Measurements from ENCODE around the gene TRAPPC11. TPM values are rescaled to one million over a fixed set of nuclear protein-coding genes. Genes with fewer than 3 reads are reported as not detected.

TRAPPC11 gene
- total and polyA plus RNA-seq, 2 donors (not counting 1 experiment from before 2014, with no cell fraction given), result 36.4 to 46.6 TPM

DNA sequence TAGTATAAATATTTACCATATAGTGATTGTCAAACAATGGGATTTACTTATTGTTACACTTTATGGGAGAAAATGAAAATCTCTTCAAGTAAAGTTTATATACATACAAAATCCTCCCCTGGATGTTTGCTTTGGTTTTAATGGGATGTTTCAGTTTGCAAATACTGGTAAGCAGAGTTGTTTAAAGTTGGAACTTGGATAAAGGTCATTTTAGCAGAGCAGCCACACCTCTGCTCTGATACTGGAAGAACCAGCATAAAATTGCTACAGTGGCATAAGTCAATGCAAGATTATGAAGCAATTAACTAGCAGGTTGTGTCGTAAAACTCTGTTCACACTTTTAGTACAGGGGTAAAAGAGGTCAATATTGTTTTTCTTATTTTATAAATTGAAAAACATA is 101.2 kb downstream of the TRAPPC11 start:
- no peak overlapping the region for H3K4me3 ChIP-seq (replicated peaks in 1 of 4; ENCODE audit: control extremely low read depth in 1 of 4, insufficient read depth in 1 of 4, low read depth in 3 of 4, low read length in 4 of 4)
- no peak overlapping the region for H3K4me2 ChIP-seq (ENCODE audit: extremely low read depth, insufficient read depth, low read length)
- no peaks in the 10 kb centered on the region for H4K20me1 ChIP-seq (ENCODE audit: control insufficient read depth, extremely low read depth, insufficient read depth, low read length)
- H3K36me3 ChIP-seq (ENCODE audit: control insufficient read depth, insufficient read depth, low read length), result no peaks in the 10 kb centered on the region
- H3K9me3 ChIP-seq (ENCODE audit: control insufficient read depth, insufficient read depth, low read depth, low read length), result no peaks in the 10 kb centered on the region
- no peak for TF ChIP-seq CTCF (conservative IDR thresholded peaks at IDR 0.05 in 1 of 2, IDR thresholded peaks at IDR 0.05 in 1 of 2; ENCODE audit: low read depth in 1 of 2, low read length in 2 of 2)
- no peak for TF ChIP-seq EZH2 (IDR thresholded peaks at IDR 0.05; ENCODE audit: low read length, missing control alignments)
- H3K79me2 ChIP-seq (ENCODE audit: control insufficient read depth, insufficient read depth, low read length), result no peaks in the 10 kb centered on the region
- H2AFZ ChIP-seq (ENCODE audit: low read length), result no peak overlapping the region
- no peak overlapping the region for H3K27ac ChIP-seq (ENCODE audit: insufficient read depth, low read length)
- H3K9ac ChIP-seq (ENCODE audit: insufficient read depth, low read length), result no peak overlapping the region
- H3K4me1 ChIP-seq (ENCODE audit: control insufficient read depth, extremely low read depth, insufficient read depth, low read length), result no peaks in the 10 kb centered on the region
- no peaks in the 10 kb centered on the region for H3K27me3 ChIP-seq (ENCODE audit: control insufficient read depth, insufficient read depth, low read length)
- DNase-seq (ENCODE audit: low read depth in 2 of 2), result no peak

Other genes starting within 250 kb of the TRAPPC11 start
- gene CDKN2AIP, start 214.7 kb upstream of the TRAPPC11 start, total RNA-seq, result 19.0 and 20.5 TPM in 2 replicates
- 15.4 and 15.6 TPM in 2 replicates for gene CDKN2AIP, start 214.7 kb upstream of the TRAPPC11 start, polyA plus RNA-seq
- 5.4 and 7.9 TPM in 2 replicates for gene ING2, start 154.2 kb upstream of the TRAPPC11 start, total RNA-seq
- 12.1 and 12.6 TPM in 2 replicates for gene ING2, start 154.2 kb upstream of the TRAPPC11 start, polyA plus RNA-seq
- gene RWDD4, start 108 bp upstream of the TRAPPC11 start, total RNA-seq, result 14.9 and 17.8 TPM in 2 replicates
- gene RWDD4, start 108 bp upstream of the TRAPPC11 start, polyA plus RNA-seq, result 16.9 and 20.7 TPM in 2 replicates
- 0.66 and 0.77 TPM in 2 replicates for gene STOX2, start 246.0 kb downstream of the TRAPPC11 start, total RNA-seq
- gene STOX2, start 246.0 kb downstream of the TRAPPC11 start, polyA plus RNA-seq, result 0.36 and 3.3 TPM in 2 replicates

All from fibroblast of lung (primary cell).